UCSD-AML1 (cell line): ENCODE measurements around the gene CALU.

Experiments used
- DNase-seq: peaks from one replicate; lab custom pipeline; 2025; ENCODE audit not compliant: unreplicated experiment; lab: John Stamatoyannopoulos, UW

CALU gene

GRCh38 chr7:128745706-128746105 is 6.5 kb downstream of the CALU start:
- no peak for DNase-seq

DNA sequence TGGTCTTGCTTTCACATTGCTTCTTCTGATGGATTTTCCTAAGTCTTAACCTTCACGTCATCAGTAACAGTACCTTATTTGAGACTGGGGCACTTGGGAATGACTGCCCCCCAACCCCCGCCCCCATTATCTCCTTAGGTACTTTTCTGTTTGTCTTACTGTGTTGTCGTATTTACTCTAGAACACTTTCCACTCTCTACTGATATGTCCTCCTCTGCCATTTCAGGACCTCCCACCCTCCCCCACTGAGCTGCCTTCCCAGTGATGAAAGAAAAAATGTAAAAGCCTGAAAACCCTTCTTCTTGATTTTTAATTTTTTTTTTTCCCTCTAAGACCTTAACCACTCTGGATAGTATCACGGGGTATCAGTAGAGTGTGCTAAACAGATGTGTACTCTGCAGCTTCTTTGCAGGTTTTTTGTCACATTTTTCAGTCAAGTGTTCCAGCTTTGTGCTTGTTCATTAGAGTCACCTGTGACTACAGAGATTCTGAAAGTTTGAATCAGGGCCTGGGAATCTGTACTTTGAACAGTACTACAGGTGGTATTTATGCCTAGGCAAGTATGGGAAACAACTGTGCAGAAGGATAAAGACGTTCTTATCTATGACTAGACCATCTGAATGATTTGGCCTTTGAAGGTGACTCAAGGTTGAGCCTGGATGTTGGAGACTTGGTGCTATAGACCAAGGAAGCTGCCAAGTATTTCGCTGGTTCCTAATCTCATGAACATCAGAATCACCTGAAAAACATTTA is 8.3 kb downstream of the CALU start:
- DNase-seq: no peak

DNA sequence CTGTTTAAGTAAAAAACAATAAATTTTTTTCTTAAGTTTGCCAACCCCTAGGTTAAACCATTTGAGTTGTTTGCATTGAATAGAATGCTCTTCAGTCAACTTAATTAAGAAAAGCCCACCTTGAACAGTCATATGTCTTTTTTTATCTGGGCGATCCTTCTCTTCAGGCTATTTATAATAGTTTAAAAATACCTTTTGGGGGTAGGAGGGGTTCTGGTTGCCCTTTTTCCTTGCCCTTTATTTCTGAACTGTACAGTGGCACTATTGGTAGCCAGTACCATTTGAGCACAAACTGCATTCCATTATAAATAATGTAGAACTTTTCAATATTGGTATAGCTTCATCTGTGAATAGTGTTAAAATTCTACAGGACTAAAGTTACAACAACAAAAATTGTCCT is 13.1 kb downstream of the CALU start:
- no peak for DNase-seq

GRCh38 chr7:128755075-128755818 is 16.1 kb downstream of the CALU start:
- DNase-seq: no peak

- DNase-seq: no peak
Measured at GRCh38 chr7:128755819-128756476, 16.8 kb downstream of the CALU start.

DNA sequence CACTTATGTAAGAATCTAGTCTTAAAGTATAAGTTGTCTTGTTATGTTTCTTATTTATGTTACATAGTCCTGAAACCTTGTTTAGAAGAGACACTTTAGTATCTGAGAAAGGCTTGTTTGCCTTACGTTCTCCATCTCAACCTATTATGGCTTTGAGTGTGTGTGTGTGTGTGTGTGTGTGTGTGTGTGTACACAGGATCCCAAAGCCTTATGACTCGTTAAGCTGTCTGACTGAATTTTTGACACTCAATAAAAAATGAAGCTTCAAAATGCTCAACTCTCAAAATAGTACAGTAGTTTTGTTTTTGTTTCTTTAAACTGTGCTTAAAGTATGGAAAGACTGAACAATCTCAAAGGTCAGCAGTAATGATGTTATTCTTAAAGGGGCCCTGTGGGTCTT is 18.0 kb downstream of the CALU start:
- DNase-seq: no peak

DNA sequence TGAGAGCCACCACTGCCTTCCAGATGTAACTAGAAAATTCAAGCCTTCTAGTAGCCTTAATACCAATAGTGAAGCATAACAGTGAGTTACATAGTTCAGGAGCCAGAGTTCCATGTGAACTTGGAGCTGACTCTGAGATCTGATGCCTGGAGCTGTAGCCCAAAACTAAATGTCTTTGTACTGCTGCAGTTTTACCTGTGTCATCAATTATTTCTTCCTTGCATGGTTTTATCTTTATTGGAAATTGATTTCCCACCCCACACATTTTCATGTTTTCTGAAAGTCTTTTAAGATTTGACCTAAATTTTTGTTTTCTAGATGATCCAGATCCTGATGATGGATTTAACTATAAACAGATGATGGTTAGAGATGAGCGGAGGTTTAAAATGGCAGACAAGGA is 19.4 kb downstream of the CALU start:
- DNase-seq: no peak

DNA sequence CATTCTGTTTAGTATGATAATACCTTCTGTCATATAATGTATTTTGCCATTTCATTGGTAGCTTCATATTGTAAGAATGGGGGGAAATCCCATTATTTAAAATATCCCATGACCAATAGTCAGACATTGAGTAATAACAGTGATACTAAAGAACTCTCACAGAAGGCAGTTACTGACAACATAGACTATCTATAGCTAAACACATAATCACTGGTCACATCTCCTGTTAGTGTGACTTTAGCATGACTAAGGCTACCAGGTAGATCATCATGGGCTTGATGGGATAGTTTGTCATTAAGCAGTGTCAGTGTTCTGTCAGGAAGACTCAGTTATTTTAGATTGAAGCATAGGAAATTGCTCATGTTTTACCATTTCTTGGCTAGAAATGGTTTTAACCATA is 20.1 kb downstream of the CALU start:
- DNase-seq: no peak

GRCh38 chr7:128763541-128763940 is 24.4 kb downstream of the CALU start:
- DNase-seq: no peak

- DNase-seq: no peak
Measured at GRCh38 chr7:128767475-128768110, 28.4 kb downstream of the CALU start.

DNA sequence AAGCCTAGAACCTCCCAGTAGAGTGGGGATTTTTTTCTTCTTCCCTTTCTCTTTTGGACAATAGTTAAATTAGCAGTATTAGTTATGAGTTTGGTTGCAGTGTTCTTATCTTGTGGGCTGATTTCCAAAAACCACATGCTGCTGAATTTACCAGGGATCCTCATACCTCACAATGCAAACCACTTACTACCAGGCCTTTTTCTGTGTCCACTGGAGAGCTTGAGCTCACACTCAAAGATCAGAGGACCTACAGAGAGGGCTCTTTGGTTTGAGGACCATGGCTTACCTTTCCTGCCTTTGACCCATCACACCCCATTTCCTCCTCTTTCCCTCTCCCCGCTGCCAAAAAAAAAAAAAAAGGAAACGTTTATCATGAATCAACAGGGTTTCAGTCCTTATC is 31.1 kb downstream of the CALU start:
- no peak for DNase-seq

DNA sequence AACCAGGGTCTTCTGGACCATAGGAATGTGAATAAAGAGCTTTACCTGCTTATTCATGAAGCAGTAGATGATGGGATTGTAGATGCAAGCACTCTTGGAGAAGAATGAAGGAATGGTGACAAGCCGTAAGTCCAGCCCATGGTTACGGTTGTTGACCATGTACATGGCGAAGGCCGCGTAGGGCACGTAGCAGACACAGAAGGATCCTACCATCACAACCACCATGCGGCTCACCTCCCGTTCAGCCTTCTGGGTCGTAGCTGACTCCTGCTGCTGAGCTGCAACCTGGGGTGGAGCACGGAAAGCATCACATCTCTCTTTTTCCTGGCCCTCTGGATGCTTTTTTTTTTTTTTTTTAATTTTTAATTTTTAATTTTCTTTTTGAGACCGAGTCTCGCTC is 34.4 kb downstream of the CALU start:
- no peak for DNase-seq

- no peak for DNase-seq
Measured at GRCh38 chr7:128774029-128774689, 35.0 kb downstream of the CALU start.

DNA sequence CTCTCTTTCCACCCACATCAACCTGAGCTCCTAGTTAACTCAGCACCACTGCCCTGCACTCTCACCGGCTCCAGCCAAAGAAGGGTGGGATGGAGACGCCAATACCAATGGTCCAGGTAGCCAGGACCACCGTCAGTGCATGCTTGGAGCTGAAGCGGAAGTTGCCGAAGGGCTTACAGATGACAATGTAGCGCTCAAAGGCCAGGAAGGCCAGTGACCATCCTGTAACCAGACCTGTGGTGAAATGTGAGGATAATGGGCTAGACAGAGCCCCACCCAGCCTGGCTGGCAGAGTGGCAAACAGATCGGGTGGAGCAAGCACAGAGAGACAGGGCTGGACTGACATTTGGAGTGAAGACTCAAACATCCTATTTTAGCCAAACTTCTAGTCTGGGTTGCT is 35.8 kb downstream of the CALU start:
- no peak for DNase-seq

- DNase-seq: no peak
Measured at GRCh38 chr7:128775744-128776474, 36.8 kb downstream of the CALU start, which contains the start of gene OPN1SW. TSS of gene OPN1SW (minus strand) at chr7:128775794. CDS start at chr7:128775781, 13 bp downstream.

- DNase-seq: no peak
Measured at GRCh38 chr7:128777156-128778123, 38.3 kb downstream of the CALU start.

- no peak for DNase-seq
Measured at GRCh38 chr7:128778946-128779345, 39.8 kb downstream of the CALU start.

DNA sequence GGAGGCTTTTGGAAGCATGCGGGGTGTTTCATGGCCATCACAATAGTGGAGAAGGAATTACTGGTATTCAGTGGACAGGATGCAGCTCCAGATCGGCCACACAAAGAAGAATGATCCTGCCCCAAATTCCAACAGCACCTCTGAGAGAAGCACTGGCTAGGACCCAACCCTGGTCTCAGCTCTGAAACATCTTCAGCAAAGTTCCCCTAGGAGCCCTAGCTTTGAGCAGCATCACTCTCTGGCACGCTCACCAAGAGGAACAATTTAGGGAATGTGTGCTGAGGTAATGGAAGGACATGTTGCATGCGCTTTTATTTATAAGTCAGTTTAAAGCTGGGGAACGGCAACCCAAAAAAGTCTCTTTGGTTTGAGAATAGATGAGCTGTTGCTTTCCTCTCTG is 42.0 kb downstream of the CALU start:
- DNase-seq: no peak

DNA sequence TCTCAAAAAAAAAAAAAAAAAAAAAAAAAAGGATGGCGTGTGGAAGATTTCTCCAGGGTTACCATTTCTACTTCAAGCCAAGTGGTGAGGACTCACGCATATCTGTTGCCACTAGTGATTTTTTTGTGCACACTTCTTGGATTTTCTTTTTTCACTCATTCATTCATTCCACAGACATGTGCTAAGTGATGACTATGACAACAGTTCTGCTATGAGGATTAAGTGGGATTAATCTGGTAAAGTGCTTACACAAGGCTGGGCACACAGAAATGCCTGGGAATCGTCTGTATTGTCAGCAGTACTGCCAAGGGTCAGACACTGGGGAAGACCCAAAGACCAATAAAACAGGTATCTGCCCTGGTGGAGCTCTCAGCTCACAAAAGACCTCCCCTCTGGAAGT is 42.7 kb downstream of the CALU start:
- no peak for DNase-seq
